RKO (cell line): ENCODE results near the gene TBC1D16.

Experiments
- DNase-seq: peaks from one replicate; pipeline ENCODE4 v3.0.0-alpha.2; 2016; ENCODE audit warnings: low spot score

The TBC1D16 gene

DNA sequence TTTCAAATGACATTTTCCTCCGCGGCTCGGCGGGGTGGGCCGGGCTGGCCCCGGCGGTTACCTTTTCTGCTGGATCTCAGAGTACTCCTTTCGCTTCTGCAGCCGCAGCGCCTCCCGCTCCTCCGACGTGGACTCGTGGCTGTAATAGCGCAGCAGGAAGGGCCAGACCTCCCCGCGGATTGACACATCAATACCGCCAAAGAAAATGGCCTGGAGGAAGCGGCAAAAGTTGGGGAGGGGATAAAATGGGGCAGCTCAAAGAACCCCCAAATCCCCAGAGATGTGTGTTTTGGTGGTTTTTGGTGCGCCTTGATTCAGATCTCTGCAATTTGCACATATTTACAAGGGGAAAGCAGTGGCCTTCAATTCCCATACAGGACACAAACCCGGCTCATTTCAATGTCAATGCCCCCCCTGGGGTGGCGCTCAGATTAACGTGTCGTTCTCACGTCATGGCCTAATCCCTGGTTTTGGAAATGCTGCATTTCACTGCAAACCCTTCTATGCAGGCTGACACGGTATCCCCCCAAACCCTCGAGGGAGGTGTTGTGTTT is 85.9 kb downstream of the TBC1D16 start:
- no peak for DNase-seq

DNA sequence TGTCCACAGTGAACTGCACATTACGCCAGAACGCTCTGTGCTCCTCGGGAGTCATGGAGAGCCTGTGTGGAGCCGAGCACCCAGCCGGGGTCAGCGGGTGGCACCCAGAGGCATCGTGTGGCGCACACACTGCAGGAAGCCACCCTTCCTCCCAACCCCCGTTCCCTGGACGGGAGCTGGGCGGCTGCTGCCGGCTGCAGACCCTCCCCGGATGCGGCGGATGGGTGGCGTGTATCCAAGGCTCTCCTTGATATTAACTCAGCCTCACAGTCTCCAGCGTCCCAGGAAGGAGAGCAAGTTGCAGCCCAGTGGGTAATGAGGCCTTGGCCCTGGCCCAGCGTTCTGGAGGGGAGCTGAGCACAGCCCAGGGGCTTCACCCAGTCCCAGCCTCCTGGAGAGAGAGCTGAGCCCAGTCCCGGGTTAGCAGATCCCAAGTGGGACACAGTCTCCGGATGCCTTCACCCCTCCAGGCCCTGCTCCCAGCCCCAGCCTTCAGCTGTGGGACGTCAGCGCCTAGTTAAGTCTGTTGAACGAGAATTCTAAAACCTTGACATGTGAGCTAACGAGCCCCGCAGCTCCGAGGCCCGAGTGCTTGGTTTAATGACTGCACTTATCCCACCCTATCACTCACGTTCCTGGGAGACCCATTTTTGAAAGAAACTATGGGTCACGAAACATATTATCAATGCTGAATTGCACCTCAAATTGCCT is 86.6 kb downstream of the TBC1D16 start:
- DNase-seq, result no peak

- no peak for DNase-seq
Measured at GRCh38 chr17:79948406-79948944, 87.2 kb downstream of the TBC1D16 start.

GRCh38 chr17:79947351-79948031 is 88.2 kb downstream of the TBC1D16 start:
- no peak for DNase-seq

DNA sequence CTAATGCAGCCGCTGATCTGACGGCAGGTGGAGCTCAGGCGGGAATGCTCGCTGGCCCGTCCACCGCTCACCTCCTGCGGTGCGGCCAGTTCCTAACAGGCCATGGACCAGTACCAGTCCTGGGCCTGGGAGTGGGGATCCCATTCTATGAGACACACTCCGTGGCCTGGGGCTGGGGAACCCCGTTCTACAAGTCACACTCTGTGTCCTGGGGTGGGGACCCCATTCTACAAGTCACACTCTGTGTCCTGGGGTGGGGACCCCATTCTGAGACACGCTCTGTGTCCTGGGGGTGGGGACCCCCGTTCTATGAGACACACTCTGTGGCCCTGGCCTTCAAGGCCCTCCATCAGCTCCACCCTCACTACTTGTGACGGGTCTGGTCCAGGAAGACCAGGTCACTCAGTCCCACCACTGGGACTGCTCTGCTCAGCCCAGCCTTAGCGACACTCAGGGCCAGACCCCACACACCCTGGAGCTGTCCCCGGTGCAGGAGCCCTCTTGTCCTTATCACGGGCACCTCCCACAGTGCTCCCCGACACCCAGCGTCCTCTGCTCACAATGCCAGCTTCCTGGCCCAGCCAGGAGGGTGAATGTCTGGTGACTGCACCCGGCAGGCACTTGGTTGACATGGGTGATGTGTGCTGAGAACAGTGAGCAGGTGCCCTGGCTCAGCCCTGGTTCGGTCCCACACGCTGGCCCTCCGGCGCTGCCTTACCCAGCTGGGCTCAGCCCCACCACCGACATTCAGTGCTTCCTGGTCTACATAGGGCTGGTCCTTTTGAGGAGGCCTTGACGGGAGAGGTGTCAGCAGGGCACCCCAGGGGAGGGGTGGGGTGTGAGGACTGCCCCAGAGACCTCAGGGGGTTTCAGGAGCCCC is 89.1 kb downstream of the TBC1D16 start:
- no peak for DNase-seq

- no peak for DNase-seq
Measured at GRCh38 chr17:79945591-79946255, 89.9 kb downstream of the TBC1D16 start.

- no peak for DNase-seq
Measured at GRCh38 chr17:79944821-79945391, 90.8 kb downstream of the TBC1D16 start.

DNA sequence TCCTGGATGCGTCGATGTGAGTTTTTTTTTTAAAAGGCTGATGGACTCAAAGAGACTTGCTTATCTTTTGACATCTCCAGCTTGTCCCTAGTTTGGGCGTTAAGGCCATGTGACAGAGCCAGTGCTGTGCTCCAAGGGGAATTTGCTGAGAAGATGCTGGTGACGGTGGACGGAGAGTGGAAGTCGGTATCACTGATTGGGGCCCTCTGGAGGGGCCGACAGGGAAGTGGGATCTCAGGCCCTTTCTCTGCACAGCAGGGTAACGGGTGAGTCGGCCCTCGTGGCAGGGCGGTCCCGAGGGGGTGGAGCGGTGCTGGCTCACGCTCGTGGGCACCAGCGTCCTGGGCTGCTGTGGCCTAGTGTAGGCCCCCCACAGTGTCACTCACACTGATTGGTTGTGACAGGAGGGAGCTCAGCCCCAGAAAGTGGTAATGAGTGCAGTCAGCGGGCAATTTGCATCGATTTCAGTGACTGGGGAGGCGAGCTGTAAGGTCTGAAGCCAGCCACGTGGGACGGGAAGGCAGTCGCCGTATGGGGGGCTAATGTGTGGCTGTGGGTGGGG is 91.3 kb downstream of the TBC1D16 start:
- DNase-seq, result no peak

DNA sequence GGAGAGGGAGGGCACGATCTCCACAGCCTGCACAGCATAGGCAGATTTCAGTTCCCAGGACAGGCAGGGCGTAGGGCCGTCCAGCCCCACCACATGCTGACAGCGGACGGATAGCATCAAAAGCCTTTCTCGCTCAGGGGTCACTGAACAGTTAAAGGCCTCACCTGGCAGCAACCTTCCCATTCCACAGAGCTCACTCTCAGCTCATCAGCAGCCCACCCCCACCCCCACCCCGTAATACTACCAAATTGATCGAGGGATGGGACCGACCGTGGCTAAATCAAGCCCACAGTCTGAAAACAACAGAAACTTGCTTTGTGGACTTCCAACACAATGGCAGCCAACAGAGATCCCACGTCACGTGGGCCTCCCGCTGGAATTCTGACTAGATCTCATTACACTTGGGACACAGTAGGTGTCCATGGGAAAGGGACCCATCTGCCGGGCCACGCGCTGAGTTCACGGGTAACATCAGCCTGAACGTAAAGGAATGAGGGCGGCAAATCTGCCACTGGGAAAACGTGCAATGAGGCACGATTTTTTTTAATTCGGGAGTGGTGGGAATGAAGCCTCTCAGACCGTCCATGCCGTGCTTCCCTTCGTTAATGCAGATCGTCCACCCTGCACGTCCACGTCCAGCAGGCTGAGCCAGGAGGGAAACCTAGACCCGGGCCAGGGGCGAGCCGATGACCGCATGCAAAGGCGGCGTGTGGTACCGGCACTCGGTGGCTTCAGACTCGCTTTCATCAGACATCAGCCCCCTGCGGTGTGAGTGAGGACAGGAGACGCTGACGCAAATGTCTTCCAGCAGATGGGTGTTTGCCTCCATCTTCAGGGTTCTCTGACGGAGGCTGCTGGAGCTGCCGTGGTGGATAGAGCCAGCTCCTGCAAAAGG is 92.1 kb downstream of the TBC1D16 start:
- no peak for DNase-seq

- no peak for DNase-seq
Measured at GRCh38 chr17:79942591-79943346, 92.9 kb downstream of the TBC1D16 start.

GRCh38 chr17:79942011-79942405 is 93.7 kb downstream of the TBC1D16 start:
- no peak for DNase-seq

DNA sequence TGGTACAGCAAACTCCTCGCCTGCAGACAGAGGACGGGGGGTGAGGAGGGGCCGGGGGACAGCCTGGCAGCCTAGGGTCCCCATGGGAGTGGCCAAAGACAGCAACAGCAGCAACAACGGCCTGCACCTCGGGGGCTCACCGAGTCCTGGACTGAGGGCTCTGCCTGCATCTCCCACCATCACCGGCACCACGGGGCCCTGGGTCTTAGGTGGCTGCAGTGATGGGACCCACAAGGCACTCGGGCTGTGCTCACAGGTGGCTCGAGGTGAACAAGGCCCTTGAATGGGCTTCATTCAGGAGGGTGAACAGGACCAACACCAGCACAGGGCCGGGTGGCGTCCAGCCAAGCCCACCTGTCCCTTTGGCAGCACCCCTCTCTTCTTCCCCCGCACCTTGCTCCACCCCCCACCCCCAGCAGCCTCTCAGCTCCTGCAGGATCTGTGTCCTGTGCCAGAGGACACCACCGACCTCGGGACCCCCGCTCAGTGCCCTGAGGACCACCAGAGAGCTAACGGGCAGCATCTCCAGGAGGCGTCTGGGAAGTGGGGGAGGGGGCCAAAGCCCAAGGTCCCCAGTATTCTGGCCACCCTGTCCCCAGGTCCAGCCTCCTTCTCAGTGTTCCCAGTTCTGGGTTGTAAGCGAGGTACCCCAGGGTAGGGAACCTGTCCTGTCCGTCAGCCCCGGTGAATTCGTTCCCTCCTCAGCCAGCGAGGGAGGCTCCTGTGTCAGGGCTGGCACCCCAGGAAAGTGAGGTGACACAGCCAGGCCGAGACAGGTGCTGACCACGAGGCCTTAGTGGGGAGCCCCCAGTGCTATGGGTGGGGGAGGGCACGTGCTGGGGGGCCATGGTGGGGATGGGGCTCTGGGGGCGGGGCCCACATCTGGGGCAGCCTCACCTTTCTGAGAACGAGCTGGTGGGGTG is 94.3 kb downstream of the TBC1D16 start:
- DNase-seq, result no peak

- no peak for DNase-seq
Measured at GRCh38 chr17:79940459-79941087, 95.1 kb downstream of the TBC1D16 start.

DNA sequence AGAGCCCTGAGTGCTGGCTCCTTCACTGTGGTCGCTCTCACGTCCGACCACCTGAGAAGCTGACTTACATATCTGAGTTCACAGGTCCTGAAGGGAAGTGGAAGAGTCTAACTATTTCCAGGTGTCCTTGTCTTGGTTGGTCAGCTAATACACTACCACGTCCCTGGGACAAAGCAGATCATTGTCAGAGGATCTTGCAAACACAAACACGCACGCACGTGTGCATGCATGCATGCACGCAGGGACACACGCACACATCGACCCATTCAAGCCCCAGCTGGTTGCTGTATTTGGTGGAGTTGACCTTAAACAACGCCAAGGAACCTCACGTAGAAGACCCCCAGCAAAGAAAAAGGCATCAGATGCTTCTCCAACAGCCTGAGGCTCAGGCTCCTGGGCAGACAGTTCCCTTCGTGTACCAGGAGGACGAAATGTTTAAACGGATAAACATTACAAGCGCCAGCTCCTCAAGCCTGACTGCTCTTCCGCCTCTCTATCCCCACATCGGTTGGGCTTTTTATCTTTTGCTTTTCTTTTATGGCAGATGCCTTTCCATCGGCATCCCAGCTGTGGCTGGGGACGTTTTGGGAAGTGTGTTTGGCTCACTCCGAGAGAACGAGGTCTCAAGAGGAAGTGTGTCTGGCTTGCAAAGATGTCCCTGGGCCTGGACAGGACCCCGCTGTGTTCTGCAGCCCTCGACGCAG is 95.8 kb downstream of the TBC1D16 start:
- DNase-seq, result no peak

DNA sequence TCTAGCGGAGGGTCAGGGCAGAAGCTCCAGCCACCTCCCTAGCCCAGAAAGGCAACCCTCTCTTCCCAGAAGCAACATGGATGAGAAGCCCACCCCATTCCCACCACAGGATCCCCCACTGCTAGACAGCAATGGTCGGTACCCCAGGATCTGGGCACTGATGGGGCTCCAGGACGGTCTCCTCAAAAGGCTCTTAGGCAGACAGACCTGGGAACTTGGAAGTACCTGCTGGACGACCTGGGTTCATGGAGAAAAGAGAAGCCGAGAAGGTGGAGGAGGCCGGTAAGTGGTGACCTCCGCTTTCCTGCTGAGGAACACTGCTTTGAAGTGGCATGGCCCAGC is 96.6 kb downstream of the TBC1D16 start:
- no peak for DNase-seq

DNA sequence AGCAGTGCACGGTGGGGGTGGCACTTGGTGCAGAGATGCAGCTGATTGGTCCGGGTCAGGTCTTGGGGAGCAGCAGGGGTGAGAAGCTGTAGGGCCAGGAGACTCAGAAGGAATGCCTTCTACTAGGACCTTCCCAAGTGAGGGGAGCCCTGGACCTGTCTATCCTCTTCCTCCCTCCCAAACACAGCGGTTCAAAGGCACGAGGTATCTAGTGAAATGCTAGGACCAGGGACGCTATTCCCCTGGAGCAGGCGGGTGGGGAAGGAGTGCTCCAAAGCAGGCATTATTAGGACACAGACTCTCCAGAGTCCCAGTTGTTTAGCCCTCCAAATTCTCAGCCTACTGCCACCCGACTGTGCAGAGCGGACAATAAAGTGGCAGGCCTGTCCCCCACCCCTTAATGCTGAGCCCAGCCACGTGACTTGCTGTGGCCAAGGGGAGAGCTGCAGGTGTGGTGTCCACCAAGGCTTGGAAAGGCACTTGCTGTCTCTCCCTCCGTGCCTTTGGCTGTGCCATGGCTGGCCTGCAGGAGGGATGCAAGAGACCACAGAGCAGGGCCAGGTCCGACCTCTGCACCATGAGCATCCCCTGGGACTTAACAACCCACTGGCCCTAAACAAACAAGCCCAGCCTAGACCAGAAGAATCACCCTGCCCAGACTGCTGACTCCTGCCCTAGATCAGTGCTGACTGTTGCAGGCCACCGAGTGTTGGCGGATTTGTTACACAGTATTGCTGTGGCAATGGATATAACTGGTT is 97.2 kb downstream of the TBC1D16 start:
- DNase-seq, result no peak
